ENCODE measurements around the gene HSPB6.

GRCh38 chr19:35741203-35741515 is 15.7 kb downstream of the HSPB6 start:
- TF ChIP-seq CTCF (IDR thresholded peaks at IDR 0.05) (no peak), POLR2A (IDR thresholded peaks at IDR 0.05) (no peak)
